ENCODE results near the gene TUBAL3. TPM values are rescaled to one million over a fixed set of nuclear protein-coding genes. Genes with fewer than 3 reads are reported as not detected.

TUBAL3 gene
- total and polyA plus RNA-seq, 2 donors (not counting 3 experiments of a cell fraction or from before 2014, with no cell fraction given), result not detected

DNA sequence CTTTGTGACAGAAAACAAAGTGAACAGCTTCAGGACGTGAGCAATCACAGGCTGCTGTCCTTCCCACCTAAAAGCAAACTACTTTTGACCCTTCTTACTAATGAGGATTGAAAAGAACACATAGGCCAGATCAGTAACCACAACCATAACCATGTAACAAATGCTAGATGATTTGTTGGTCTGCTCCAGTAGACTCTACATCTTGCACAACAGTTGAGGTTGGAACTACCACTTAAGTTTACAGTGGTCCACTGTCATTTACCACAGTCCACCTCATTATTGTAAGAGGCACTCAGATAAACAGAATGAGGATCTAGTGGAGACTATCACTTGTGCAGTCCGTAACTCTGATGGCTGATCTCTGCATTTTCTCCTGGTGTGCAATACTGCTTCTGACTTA, 35.6 kb upstream of the TUBAL3 start:
- H3K9me1 ChIP-seq (replicated peaks; ENCODE audit: control insufficient read depth, extremely low read depth, insufficient read depth, low read length), result no peaks in the 10 kb centered on the region
- H2AFZ ChIP-seq (ENCODE audit: low read depth, low read length), result no peak overlapping the region
- H3K4me1 ChIP-seq (ENCODE audit: control insufficient read depth, extremely low read depth, insufficient read depth, low read length), result no peaks in the 10 kb centered on the region
- dilution Hi-C loops (cut with MboI; ENCODE audit: extremely low pct_ligation_motif_present, low sequenced_read_pairs) (no loop called here), intact Hi-C loops (cut with micrococcal nuclease) (loop anchor here (10.0 kb wide), 1 partner anchor 155 kb away; no protein-coding TSS in a partner anchor)
- H4K20me1 ChIP-seq (replicated peaks; ENCODE audit: control insufficient read depth, extremely low read depth, insufficient read depth, low read length), result no peaks in the 10 kb centered on the region
- no peak overlapping the region for H3K9ac ChIP-seq (replicated peaks; ENCODE audit: extremely low read depth, insufficient read depth, low read length)
- TF ChIP-seq MYC (IDR thresholded peaks at IDR 0.05; ENCODE audit: low read depth, low read length), result no peak
- no peak for TF ChIP-seq FOS (IDR thresholded peaks at IDR 0.05; ENCODE audit: borderline replicate concordance, insufficient read depth, low read length)
- no peak for TF ChIP-seq GATA2 (IDR thresholded peaks at IDR 0.05; ENCODE audit: insufficient read depth, insufficient read length, low read depth, low read length)
- no peak for TF ChIP-seq POLR2A (IDR thresholded peaks at IDR 0.05; ENCODE audit: low read depth, low read length)
- no peak for TF ChIP-seq POLR2AphosphoS5 (IDR thresholded peaks at IDR 0.05; ENCODE audit: insufficient read depth, low read depth, low read length)
- TF ChIP-seq, protein P1, sequence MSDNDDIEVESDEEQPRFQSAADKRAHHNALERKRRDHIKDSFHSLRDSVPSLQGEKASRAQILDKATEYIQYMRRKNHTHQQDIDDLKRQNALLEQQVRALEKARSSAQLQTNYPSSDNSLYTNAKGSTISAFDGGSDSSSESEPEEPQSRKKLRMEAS (IDR thresholded peaks at IDR 0.05; ENCODE audit: insufficient read depth, insufficient read length), result no peak
- TF ChIP-seq, protein P2, sequence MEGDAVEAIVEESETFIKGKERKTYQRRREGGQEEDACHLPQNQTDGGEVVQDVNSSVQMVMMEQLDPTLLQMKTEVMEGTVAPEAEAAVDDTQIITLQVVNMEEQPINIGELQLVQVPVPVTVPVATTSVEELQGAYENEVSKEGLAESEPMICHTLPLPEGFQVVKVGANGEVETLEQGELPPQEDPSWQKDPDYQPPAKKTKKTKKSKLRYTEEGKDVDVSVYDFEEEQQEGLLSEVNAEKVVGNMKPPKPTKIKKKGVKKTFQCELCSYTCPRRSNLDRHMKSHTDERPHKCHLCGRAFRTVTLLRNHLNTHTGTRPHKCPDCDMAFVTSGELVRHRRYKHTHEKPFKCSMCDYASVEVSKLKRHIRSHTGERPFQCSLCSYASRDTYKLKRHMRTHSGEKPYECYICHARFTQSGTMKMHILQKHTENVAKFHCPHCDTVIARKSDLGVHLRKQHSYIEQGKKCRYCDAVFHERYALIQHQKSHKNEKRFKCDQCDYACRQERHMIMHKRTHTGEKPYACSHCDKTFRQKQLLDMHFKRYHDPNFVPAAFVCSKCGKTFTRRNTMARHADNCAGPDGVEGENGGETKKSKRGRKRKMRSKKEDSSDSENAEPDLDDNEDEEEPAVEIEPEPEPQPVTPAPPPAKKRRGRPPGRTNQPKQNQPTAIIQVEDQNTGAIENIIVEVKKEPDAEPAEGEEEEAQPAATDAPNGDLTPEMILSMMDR (IDR thresholded peaks at IDR 0.05; ENCODE audit: extremely low read depth in 1 of 2, insufficient read depth in 1 of 2, low read depth in 1 of 2, low read length in 2 of 2), result no peak
- no peak for TF ChIP-seq EZH2 (IDR thresholded peaks at IDR 0.05; ENCODE audit: borderline replicate concordance, low read depth, low read length, severe bottlenecking)
- ChIA-PET POLR2A (no interaction called here), CTCF (interaction anchor here (1.0 to 10.4 kb wide), 4 partner anchors 15 to 190 kb away, joined by 3 to 309 read pairs (median 12); no protein-coding TSS in a partner anchor)
- FAIRE-seq, result no peak
- H3K9me3 ChIP-seq (replicated peaks; ENCODE audit: control insufficient read depth, insufficient read depth, low read length), result no peaks in the 10 kb centered on the region
- peaks cover 0 to 5% of the 10 kb centered on the region in 2 experiments for H3K36me3 ChIP-seq (ENCODE audit: control insufficient read depth in 2 of 2, extremely low read depth in 1 of 2, insufficient read depth in 2 of 2, low read length in 2 of 2)
- H3K27ac ChIP-seq (ENCODE audit: insufficient read depth, low read depth, low read length), result no peak overlapping the region
- no peak for DNase-seq (ENCODE audit: low read depth, low spot score)
- H3K27me3 ChIP-seq (ENCODE audit: control insufficient read depth in 2 of 2, insufficient read depth in 2 of 2, low read length in 2 of 2), result no peaks in the 10 kb centered on the region
- peaks cover 21% of the 10 kb centered on the region for H3K79me2 ChIP-seq (ENCODE audit: control insufficient read depth, insufficient read depth, low read length)
- BruUV-seq (replicated peaks), result no TSS peak
- no peak overlapping the region for H3K4me2 ChIP-seq (ENCODE audit: insufficient read depth, low read length)
- no peak overlapping the region for H3K4me3 ChIP-seq (replicated peaks in 1 of 3; ENCODE audit: insufficient read depth in 1 of 3, low read depth in 1 of 3, low read length in 3 of 3)

Measured in endothelial cell of umbilical vein (primary cell).